NCI-H460 (cell line): ENCODE data around the gene DVL2. TPM values are rescaled to one million over a fixed set of nuclear protein-coding genes. Genes with fewer than 3 reads are reported as not detected.
A peak's percentile ranks its signal among the peaks of the same experiment; 100 is the strongest.

Experiments
- DNase-seq: peaks from one replicate; pipeline ENCODE4 v3.0.0-alpha.2; 2016; ENCODE audit warnings: low read depth; ENCODE audit errors: extremely low read depth
- small RNA-seq, 2 experiments: library from RNA; depleted of rRNA; stranded (forward); fragments of <200 nt; gene quantifications; one replicate each; pipeline ENCODE3, GENCODE V24; 2014
- total RNA-seq: library from RNA; depleted of rRNA; stranded (reverse); fragments of >200 nt; shearing (Covaris generic); gene quantifications from 2 replicates; pipeline ENCODE4 v1.2.3, GENCODE V29; 2014; rRNA removed

DVL2 gene
- total RNA-seq, 1 experiment from 2014 or later, result 49.5 TPM

GRCh38 chr17:7177954-7178477, 56.3 kb downstream of the DVL2 start:
- no peak for DNase-seq

GRCh38 chr17:7177191-7177953, 56.9 kb downstream of the DVL2 start:
- DNase-seq, result peak; percentile 61

- DNase-seq, result no peak
Observed at GRCh38 chr17:7176841-7177190, 57.5 kb downstream of the DVL2 start.

GRCh38 chr17:7176107-7176840, 58.0 kb downstream of the DVL2 start:
- DNase-seq, result no peak

Small RNA genes lying within 50 kb of the gene (small RNA-seq; reads per million reads assigned to genes)
- 0 to 0.06 reads per million in 2 experiments for gene AC120057.4
- 0.68 to 11.7 reads per million in 2 experiments for gene MIR324
- 0 reads per million in 2 experiments for gene RF00019

Other genes starting within 250 kb of the DVL2 start
- gene ALOX12, start 238.5 kb downstream of the DVL2 start, total RNA-seq, result not detected in 2 replicates
- 276 and 291 TPM in 2 replicates for gene RNASEK, start 221.9 kb downstream of the DVL2 start, total RNA-seq
- gene BCL6B, start 211.5 kb downstream of the DVL2 start, total RNA-seq, result not detected in 2 replicates
- gene SLC16A13, start 198.5 kb downstream of the DVL2 start, total RNA-seq, result 0.49 and 1.2 TPM in 2 replicates
- 0.12 TPM in 1 of 2 replicates, not detected in the other for gene SLC16A11, start 190.4 kb downstream of the DVL2 start, total RNA-seq
- not detected in 2 replicates for gene CLEC10A, start 154.3 kb downstream of the DVL2 start, total RNA-seq
- not detected in 2 replicates for gene ASGR2, start 119.7 kb downstream of the DVL2 start, total RNA-seq
- gene ASGR1, start 55.1 kb downstream of the DVL2 start, total RNA-seq, result 0.22 TPM in 1 of 2 replicates, not detected in the other
- gene DLG4, start 14.7 kb downstream of the DVL2 start, total RNA-seq, result 3.6 and 3.7 TPM in 2 replicates
- 249 and 250 TPM in 2 replicates for gene ACADVL, start 14.6 kb downstream of the DVL2 start, total RNA-seq
- gene PHF23, start 4.9 kb upstream of the DVL2 start, total RNA-seq, result 32.5 and 38.8 TPM in 2 replicates
- gene GABARAP, start 7.9 kb upstream of the DVL2 start, total RNA-seq, result 150 and 175 TPM in 2 replicates
- gene CTDNEP1, start 17.2 kb upstream of the DVL2 start, total RNA-seq, result 46.9 and 48.4 TPM in 2 replicates
- gene ELP5, start 17.7 kb upstream of the DVL2 start, total RNA-seq, result 60.6 and 61.4 TPM in 2 replicates
- 12.6 and 13.2 TPM in 2 replicates for gene CLDN7, start 28.0 kb upstream of the DVL2 start, total RNA-seq
- not detected in 2 replicates for gene SLC2A4, start 47.2 kb upstream of the DVL2 start, total RNA-seq
- gene YBX2, start 60.1 kb upstream of the DVL2 start, total RNA-seq, result 0.06 and 0.15 TPM in 2 replicates
- 659 and 733 TPM in 2 replicates for gene EIF5A, start 73.1 kb upstream of the DVL2 start, total RNA-seq
- 63.3 and 64.2 TPM in 2 replicates for gene GPS2, start 80.8 kb upstream of the DVL2 start, total RNA-seq
- gene NEURL4, start 94.8 kb upstream of the DVL2 start, total RNA-seq, result 15.0 and 22.7 TPM in 2 replicates
- gene ACAP1, start 102.0 kb upstream of the DVL2 start, total RNA-seq, result 0.02 TPM in 1 of 2 replicates, not detected in the other
- gene KCTD11, start 117.6 kb upstream of the DVL2 start, total RNA-seq, result 5.0 and 6.0 TPM in 2 replicates
- not detected in 2 replicates for gene TMEM95, start 120.6 kb upstream of the DVL2 start, total RNA-seq
- 3.5 and 3.9 TPM in 2 replicates for gene TNK1, start 146.6 kb upstream of the DVL2 start, total RNA-seq
- gene PLSCR3, start 160.0 kb upstream of the DVL2 start, total RNA-seq, result 31.3 and 32.4 TPM in 2 replicates
- gene TMEM256, start 169.6 kb upstream of the DVL2 start, total RNA-seq, result 107 and 202 TPM in 2 replicates
- 5.5 and 6.2 TPM in 2 replicates for gene NLGN2, start 173.3 kb upstream of the DVL2 start, total RNA-seq
- gene SPEM1, start 185.8 kb upstream of the DVL2 start, total RNA-seq, result not detected in 2 replicates
- not detected in 2 replicates for gene SPEM2, start 191.1 kb upstream of the DVL2 start, total RNA-seq
- not detected in 2 replicates for gene SPEM3, start 194.3 kb upstream of the DVL2 start, total RNA-seq
- gene TMEM102, start 200.9 kb upstream of the DVL2 start, total RNA-seq, result 6.3 and 7.9 TPM in 2 replicates
- 1.2 TPM in 2 replicates for gene FGF11, start 205.0 kb upstream of the DVL2 start, total RNA-seq
- 3.6 and 3.8 TPM in 2 replicates for gene CHRNB1, start 210.5 kb upstream of the DVL2 start, total RNA-seq
- gene ZBTB4, start 245.1 kb upstream of the DVL2 start, total RNA-seq, result 14.7 and 15.3 TPM in 2 replicates
- not detected in 2 replicates for gene SLC35G6, start 246.9 kb upstream of the DVL2 start, total RNA-seq
- 27.1 and 35.3 TPM in 2 replicates for gene POLR2A, start 249.8 kb upstream of the DVL2 start, total RNA-seq